Right atrium auricular region (tissue), 2 donors: ENCODE measurements around the gene MAN2A1. TPM values are rescaled to one million over a fixed set of nuclear protein-coding genes. Genes with fewer than 3 reads are reported as not detected.

ENCODE experiments used
- DNase-seq: peaks from one replicate; pipeline ENCODE4 v3.0.0-alpha.2; 2019; ENCODE audit warnings: low spot score
- H3K27ac ChIP-seq, 2 donors: fragments of 200-600 bp; sonication (generic); 1 replicate in 1 of 2; 2 replicates in 1 of 2; pipeline ENCODE4 v1.5.1; 2016 to 2019
- H3K27me3 ChIP-seq, 2 donors: fragments of 200-600 bp; sonication (generic); one replicate each; pipeline versions ENCODE4 v1.5.1 to v1.6.0; 2017 to 2019
- H3K36me3 ChIP-seq: fragments of 200-600 bp; sonication (generic); one replicate; pipeline ENCODE4 v1.5.1; 2016
- H3K4me1 ChIP-seq, 2 donors: fragments of 200-600 bp; sonication (generic); one replicate each; pipeline versions ENCODE4 v1.5.1 to v1.6.0; 2017 to 2019
- H3K4me3 ChIP-seq, 2 donors: fragments of 200-600 bp; sonication (generic); 1 replicate in 1 of 2; 2 replicates in 1 of 2; pipeline ENCODE4 v1.5.1; 2017 to 2019; ENCODE audit warnings: mild to moderate bottlenecking in 1 of 2, moderate library complexity in 1 of 2
- H3K9me3 ChIP-seq, 2 donors: fragments of 200-600 bp; sonication (generic); one replicate each; pipeline ENCODE4 v1.5.1; 2019
- CTCF ChIP-seq, 2 donors: fragments of 200-600 bp; sonication (generic); IDR thresholded peaks; one replicate each; pipeline ENCODE4 v1.5.1; 2019; ENCODE audit warnings: antibody characterized with exemption in 2 of 2
- total RNA-seq, 2 donors: library from RNA; depleted of rRNA; stranded (reverse); fragments of >200 nt; gene quantifications; one replicate each; pipeline ENCODE4 v1.1.0, GENCODE V29; 2016

The MAN2A1 gene
- total RNA-seq, result 10 to 100 TPM; 10.0 to 10.4 TPM

- Histone ChIP-seq H3K9me3 (no peaks in the 10 kb centered on the region), H3K4me1 (peaks cover 0 to 34% of the 10 kb centered on the region in 2 donors), H3K36me3 (no peaks in the 10 kb centered on the region), H3K27me3 (no peaks in the 10 kb centered on the region), H3K4me3 (peak within 1 kb of the TSS; percentile 84 to 97), H3K27ac (peak within 1 kb of the TSS; percentile 97)
- DNase-seq, result peak; percentile 70
- peak in 1 of 2 donors; percentile 8 for TF ChIP-seq CTCF (IDR thresholded peaks at IDR 0.05)
Observed at GRCh38 chr5:109689740-109690241, at the start of gene MAN2A1. Gene MAN2A1 (plus strand): TSS chr5:109689927. CDS start chr5:109690418, 491 bp downstream.

- Histone ChIP-seq H3K9me3 (no peaks in the 10 kb centered on the region), H3K4me3 (no peak overlapping the region), H3K4me1 (no peaks in the 10 kb centered on the region), H3K36me3 (no peaks in the 10 kb centered on the region), H3K27ac (no peak overlapping the region), H3K27me3 (no peaks in the 10 kb centered on the region)
- DNase-seq, result no peak
- no peak for TF ChIP-seq CTCF (IDR thresholded peaks at IDR 0.05)
Observed at GRCh38 chr5:109640976-109641375, 48.8 kb upstream of the MAN2A1 start.

- Histone ChIP-seq H3K4me3 (no peak overlapping the region), H3K4me1 (no peaks in the 10 kb centered on the region), H3K9me3 (no peaks in the 10 kb centered on the region), H3K27me3 (no peaks in the 10 kb centered on the region), H3K27ac (no peak overlapping the region), H3K36me3 (no peaks in the 10 kb centered on the region)
- no peak for TF ChIP-seq CTCF (IDR thresholded peaks at IDR 0.05)
- no peak for DNase-seq
Observed at GRCh38 chr5:109643791-109644350, 45.9 kb upstream of the MAN2A1 start.

- H3K36me3 ChIP-seq, result no peaks in the 10 kb centered on the region
Observed at GRCh38 chr5:109644829-109645228, 44.9 kb upstream of the MAN2A1 start.

GRCh38 chr5:109645707-109646192 lies 44.0 kb upstream of the MAN2A1 start:
- Histone ChIP-seq H3K27ac (no peak overlapping the region), H3K4me3 (no peak overlapping the region), H3K36me3 (no peaks in the 10 kb centered on the region), H3K9me3 (no peaks in the 10 kb centered on the region), H3K4me1 (no peaks in the 10 kb centered on the region), H3K27me3 (no peaks in the 10 kb centered on the region)
- no peak for TF ChIP-seq CTCF (IDR thresholded peaks at IDR 0.05)
- no peak for DNase-seq

More at GRCh38 chr5:109644829-109645228, 44.9 kb upstream of the MAN2A1 start:
- H3K27ac ChIP-seq, result no peak overlapping the region
- H3K27me3 ChIP-seq, result no peaks in the 10 kb centered on the region
- no peak for DNase-seq
- no peaks in the 10 kb centered on the region for H3K9me3 ChIP-seq
- H3K4me1 ChIP-seq, result no peaks in the 10 kb centered on the region
- no peak for TF ChIP-seq CTCF (IDR thresholded peaks at IDR 0.05)
- no peak overlapping the region for H3K4me3 ChIP-seq

GRCh38 chr5:109649318-109649717 lies 40.4 kb upstream of the MAN2A1 start:
- no peak overlapping the region for H3K27ac ChIP-seq
- H3K36me3 ChIP-seq, result no peaks in the 10 kb centered on the region
- H3K9me3 ChIP-seq, result no peaks in the 10 kb centered on the region
- DNase-seq, result no peak
- no peak overlapping the region for H3K4me3 ChIP-seq
- TF ChIP-seq CTCF (IDR thresholded peaks at IDR 0.05), result no peak
- H3K4me1 ChIP-seq, result no peaks in the 10 kb centered on the region
- H3K27me3 ChIP-seq, result no peaks in the 10 kb centered on the region
